Ovary (tissue), 9 donors: ENCODE results near the gene CCDC124. TPM values are rescaled to one million over a fixed set of nuclear protein-coding genes. Genes with fewer than 3 reads are reported as not detected.

ENCODE experiments used
- DNase-seq, 5 donors: peaks; one replicate each; pipeline ENCODE4 v3.0.0-alpha.2; 2019 to 2020
- H3K27ac ChIP-seq, 2 donors: fragments of 200-600 bp; one replicate each; pipeline versions ENCODE4 v1.5.1 to v1.8.0; 2019 to 2022
- H3K27me3 ChIP-seq: fragments of 200-600 bp; one replicate; pipeline ENCODE4 v1.8.0; 2022
- H3K36me3 ChIP-seq: fragments of 200-600 bp; sonication (generic); one replicate; pipeline ENCODE4 v1.5.1; 2019
- H3K4me1 ChIP-seq: one replicate; pipeline ENCODE4 v1.8.1; 2013; ENCODE audit warnings: mild to moderate bottlenecking, moderate library complexity; ENCODE audit not compliant: insufficient read depth
- H3K4me3 ChIP-seq: fragments of 200-600 bp; sonication (generic); one replicate; pipeline ENCODE4 v1.5.1; 2017
- H3K9me3 ChIP-seq, 2 donors: fragments of 200-600 bp in 1 of 2; sonication (generic) in 1 of 2; one replicate each; pipeline versions ENCODE4 v1.5.1 to v1.8.1; 2013 to 2019; ENCODE audit warnings: mild to moderate bottlenecking in 1 of 2, moderate library complexity in 1 of 2
- CTCF ChIP-seq, 3 donors: fragments of 450-650 bp in 2 of 3; fragments of 200-600 bp in 1 of 3; IDR thresholded peaks; one replicate each; pipeline versions ENCODE4 v1.5.1 to v1.8.0; 2016 to 2022; ENCODE audit warnings: antibody characterized with exemption in 3 of 3, mild to moderate bottlenecking in 1 of 3
- EP300 ChIP-seq: sonication (generic); formaldehyde crosslinking; IDR thresholded peaks from one replicate; pipeline ENCODE4 v1.6.1; 2017; ENCODE audit warnings: antibody characterized with exemption
- POLR2A ChIP-seq: fragments of 450-650 bp; IDR thresholded peaks from one replicate; pipeline ENCODE4 v1.6.1; 2017; ENCODE audit warnings: antibody characterized with exemption, mild to moderate bottlenecking, moderate library complexity
- WGBS, 3 donors: extraction: QIAGEN DNeasy Blood & Tissue Kit in 1 of 3; methylation state at CpG; one replicate each; pipeline versions ENCODE4 v1.1.5 to v1.1.7; 2013 to 2017; 5-methylcytosine and 5-hydroxymethylcytosine counted together
- intact Hi-C, 4 donors: fragments of 100-400 bp; cut with DNase I; formaldehyde crosslinking; loops; one replicate each; pipeline versions ENCODE4 v1.11.0 to v1.15.1; 2022 to 2023
- polyA plus RNA-seq, 2 donors: library from polyadenylated mRNA; stranded (reverse); fragments of 200-250 nt in 1 of 2; fragments of 350-450 nt in 1 of 2; fragmentation: Illumina TruSeq in 1 of 2; extraction: RNeasy Lipid Tissue Mini Kit (QIAGEN cat#74804) in 1 of 2; gene quantifications; one replicate each; pipeline ENCODE4 v1.2.3, GENCODE V29; 2013 to 2014
- total RNA-seq, 7 donors: library from RNA; depleted of rRNA in 2 of 7; stranded (reverse); fragments of >200 nt in 2 of 7; fragmentation: NEBNext Ultra II Directional in 3 of 7; extraction: Animal tissue kit (Norgen Biotek cat#: 25700) in 3 of 7; gene quantifications; one replicate each; pipeline versions ENCODE4 v1.1.0 to v1.2.4, GENCODE V29; 2016 to 2023
- donor health status: DM: no; HTN: no; CAD: no; lungs with moderate emphysema.
- donor health status: DM: no; HTN: no; CAD: no.
- donor health status: Bipolar disorder and iron deficiency.
- donor health status: DM: yes; HTN: yes; CAD: no.
- donor health status: DM: no; HTN: no; CAD: no.
- donor health status: DM: yes; HTN: yes; CAD: no.

The CCDC124 gene
- total and polyA plus RNA-seq, 9 donors = 4.7 to 74.5 (median 50.4) TPM

DNA sequence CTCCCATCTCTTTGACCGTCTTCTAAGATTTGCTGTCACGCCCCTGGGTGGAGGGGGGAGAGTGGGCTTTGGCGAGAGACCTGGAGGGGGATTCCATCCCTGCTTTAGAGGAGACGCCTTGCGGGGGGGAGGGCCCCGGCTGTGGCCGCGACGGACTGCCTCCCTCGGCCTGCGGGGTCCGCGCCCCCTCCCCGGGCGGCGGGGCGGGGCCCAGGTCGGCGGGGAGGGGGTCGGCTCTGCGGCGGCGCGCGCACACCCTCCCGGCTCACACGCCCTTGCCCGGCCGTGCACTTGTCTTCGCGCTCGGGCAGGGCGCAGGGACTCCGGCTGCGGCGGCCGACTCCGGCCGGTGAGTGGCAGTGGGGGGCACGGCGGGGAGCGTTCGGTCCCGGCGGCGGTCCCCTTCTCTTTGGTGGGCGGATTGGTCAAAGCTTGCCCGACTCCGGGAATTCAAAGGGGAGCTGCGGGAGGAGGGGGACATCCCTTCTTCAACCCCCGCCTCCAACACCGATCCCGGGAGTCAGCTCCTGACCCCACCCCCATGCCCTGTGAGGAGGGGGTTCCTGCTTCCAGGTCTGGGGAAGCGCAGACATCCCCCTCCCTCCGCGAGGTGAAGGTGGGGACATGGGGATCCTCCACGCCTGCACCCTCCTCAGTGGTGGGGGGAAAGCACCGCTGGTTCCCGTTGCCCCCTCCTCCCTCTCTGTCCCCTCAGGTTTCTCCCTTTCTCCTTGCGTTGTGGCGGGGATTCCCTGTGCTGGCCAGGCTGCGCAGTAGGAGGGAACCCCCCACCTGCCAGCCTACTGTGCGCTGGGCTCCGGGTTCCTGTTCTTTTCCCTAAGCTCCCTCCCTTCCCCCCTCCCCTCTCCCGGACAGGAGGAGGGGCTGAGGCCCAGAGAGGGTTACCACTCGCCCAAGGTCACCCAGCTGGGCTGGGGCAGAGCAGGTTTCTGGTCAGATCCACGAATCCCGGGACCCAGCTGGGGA is 19.5 kb downstream of the CCDC124 start:
- TF ChIP-seq CTCF (IDR thresholded peaks at IDR 0.05) (no peak), EP300 (no peak), POLR2A (no peak)
- H3K36me3 ChIP-seq = no peaks in the 10 kb centered on the region
- no peaks in the 10 kb centered on the region for H3K9me3 ChIP-seq
- H3K27ac ChIP-seq = no peak overlapping the region
- peaks cover 9% of the 10 kb centered on the region for H3K4me1 ChIP-seq
- intact Hi-C loops = loop anchor here in 1 of 4 donors (5.0 kb wide), 1 partner anchor 40 kb away; no protein-coding TSS in a partner anchor
- H3K27me3 ChIP-seq = peaks cover 14% of the 10 kb centered on the region
- peak in 1 of 5 donors; percentile 30 for DNase-seq
- no peak overlapping the region for H3K4me3 ChIP-seq
- 0 to 1% (median 0%) methylated on average over 22 to 68 of the region's 68 CpGs for WGBS, 3 donors

DNA sequence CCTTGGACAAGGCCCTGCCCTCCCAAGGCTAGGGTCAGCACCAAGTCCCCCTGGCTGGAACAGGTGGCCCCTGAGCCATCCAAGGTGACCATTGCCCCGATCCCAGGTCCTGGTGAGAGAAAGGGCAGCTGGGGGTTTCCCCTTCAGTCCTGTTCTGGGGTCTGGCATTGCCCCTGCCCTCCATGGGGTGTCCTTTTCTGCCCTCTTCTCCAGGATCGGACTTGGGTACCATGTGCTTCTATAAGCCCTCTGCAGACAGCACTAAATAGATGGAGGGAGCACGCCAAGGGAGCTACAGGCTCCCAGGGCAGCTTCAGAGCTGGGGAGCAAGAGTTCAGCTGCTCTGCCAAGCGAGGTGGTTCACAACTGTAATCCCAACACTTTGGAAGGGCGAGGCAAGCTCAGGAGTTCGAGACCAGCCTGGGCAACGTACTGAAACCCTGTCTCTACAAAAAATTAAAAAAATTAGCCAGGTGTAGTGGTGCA is 20.5 kb downstream of the CCDC124 start:
- intact Hi-C loops = loop anchor here in 1 of 4 donors (5.0 kb wide), 1 partner anchor 39 kb away; no protein-coding TSS in a partner anchor
- TF ChIP-seq EP300 = no peak
- TF ChIP-seq POLR2A = no peak
- no peak for TF ChIP-seq CTCF (IDR thresholded peaks at IDR 0.05)
- no peak overlapping the region for H3K4me3 ChIP-seq
- peaks cover 9% of the 10 kb centered on the region for H3K4me1 ChIP-seq
- no peak for DNase-seq
- no peaks in the 10 kb centered on the region for H3K9me3 ChIP-seq
- WGBS, 3 donors = 42 to 58% (median 54%) methylated on average over 7 of the region's 7 CpGs
- H3K27ac ChIP-seq = no peak overlapping the region
- peaks cover 14% of the 10 kb centered on the region for H3K27me3 ChIP-seq
- no peaks in the 10 kb centered on the region for H3K36me3 ChIP-seq

DNA sequence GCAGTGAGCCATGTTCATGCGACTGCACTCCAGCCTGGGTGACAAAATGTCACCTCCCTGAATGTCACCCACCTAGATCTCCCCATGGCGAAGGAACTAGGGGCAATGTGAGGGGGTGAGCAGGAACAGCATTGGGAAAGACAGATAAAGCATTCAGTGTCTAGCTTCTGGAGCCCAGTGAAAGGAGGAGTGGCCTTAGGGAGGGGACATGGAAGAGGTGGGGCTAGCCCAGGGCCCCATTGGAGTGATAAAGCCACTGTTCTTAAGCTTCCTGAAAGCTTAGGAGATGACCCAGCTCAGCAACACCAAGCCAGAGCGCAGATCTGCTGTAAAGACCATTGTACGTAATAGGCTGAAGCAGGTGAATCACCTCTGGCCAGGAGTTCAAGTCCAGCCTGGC is 21.1 kb downstream of the CCDC124 start:
- H3K4me3 ChIP-seq = no peak overlapping the region
- intact Hi-C loops = loop anchor here in 1 of 4 donors (5.0 kb wide), 1 partner anchor 38 kb away; no protein-coding TSS in a partner anchor
- no peak for TF ChIP-seq POLR2A
- TF ChIP-seq EP300 = no peak
- TF ChIP-seq CTCF (IDR thresholded peaks at IDR 0.05) = no peak
- peaks cover 14% of the 10 kb centered on the region for H3K27me3 ChIP-seq
- no peak for DNase-seq
- peaks cover 9% of the 10 kb centered on the region for H3K4me1 ChIP-seq
- no peaks in the 10 kb centered on the region for H3K9me3 ChIP-seq
- no peak overlapping the region for H3K27ac ChIP-seq
- 77 to 87% (median 82%) methylated on average over 4 of the region's 4 CpGs for WGBS, 3 donors
- H3K36me3 ChIP-seq = no peaks in the 10 kb centered on the region

- 79 to 88% (median 84%) methylated on average over 7 of the region's 7 CpGs for WGBS, 3 donors
Measured at GRCh38 chr19:17954401-17954800, 21.6 kb downstream of the CCDC124 start.

More at GRCh38 chr19:17954401-17954800, 21.6 kb downstream of the CCDC124 start:
- H3K27ac ChIP-seq = no peak overlapping the region
- H3K4me3 ChIP-seq = no peak overlapping the region
- peaks cover 14% of the 10 kb centered on the region for H3K27me3 ChIP-seq
- TF ChIP-seq CTCF (IDR thresholded peaks at IDR 0.05) = no peak
- no peaks in the 10 kb centered on the region for H3K9me3 ChIP-seq
- intact Hi-C loops = loop anchor here in 1 of 4 donors (5.0 kb wide), 1 partner anchor 38 kb away; no protein-coding TSS in a partner anchor
- no peaks in the 10 kb centered on the region for H3K36me3 ChIP-seq
- no peak for DNase-seq
- peaks cover 7% of the 10 kb centered on the region for H3K4me1 ChIP-seq
